GM11168 (cell line): ENCODE results near the gene NSUN5.
"Not testable (repeated sequence)": the region's sequence is repeated elsewhere in the genome, so short reads cannot be mapped to it uniquely, and the experiment has no call there.

ENCODE experiments used
- in situ Hi-C: fragments of 300-500 bp; cut with MboI; formaldehyde crosslinking; loops from one replicate; pipeline ENCODE4 v1.12.0; 2022; ENCODE audit warnings: low sequenced_read_pairs; ENCODE audit not compliant: unreplicated experiment

The NSUN5 gene

DNA sequence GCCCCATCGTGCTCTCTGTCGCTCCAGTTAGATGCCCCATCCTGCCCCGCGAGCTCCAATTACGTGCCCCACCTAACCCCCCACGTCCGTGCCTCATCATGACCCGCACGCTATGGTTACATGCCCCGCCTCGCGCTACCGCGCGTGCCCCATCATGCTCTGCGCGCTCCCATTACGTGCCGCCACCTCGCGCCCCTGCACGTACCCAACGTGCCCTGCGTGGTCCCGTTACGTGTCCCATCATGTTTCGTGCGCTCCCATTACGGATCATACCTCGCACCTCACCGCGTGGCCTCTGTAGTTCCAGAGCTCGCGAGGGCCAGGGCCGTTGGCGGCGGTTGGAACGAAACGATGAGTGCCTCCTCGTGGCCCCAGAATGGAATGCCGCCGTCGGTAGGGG lies 19.3 kb upstream of the NSUN5 start, which contains the start of the genes FKBP6 and TRIM50:
Gene FKBP6 (plus strand): TSS at position 240 of the 400 bp plus-strand sequence. CDS start 268 bp downstream, outside the sequence.
Gene TRIM50 (minus strand): TSS at position 161 of the 400 bp plus-strand sequence. CDS start 3,295 bp downstream, outside the sequence.
- in situ Hi-C loops: not testable (repeated sequence)

GRCh38 chr7:73327449-73327848 lies 18.8 kb upstream of the NSUN5 start:
- in situ Hi-C loops: not testable (repeated sequence)

GRCh38 chr7:73325424-73325823 lies 16.8 kb upstream of the NSUN5 start:
- in situ Hi-C loops: not testable (repeated sequence)

GRCh38 chr7:73324081-73324845 lies 15.6 kb upstream of the NSUN5 start:
- in situ Hi-C loops: not testable (repeated sequence)

DNA sequence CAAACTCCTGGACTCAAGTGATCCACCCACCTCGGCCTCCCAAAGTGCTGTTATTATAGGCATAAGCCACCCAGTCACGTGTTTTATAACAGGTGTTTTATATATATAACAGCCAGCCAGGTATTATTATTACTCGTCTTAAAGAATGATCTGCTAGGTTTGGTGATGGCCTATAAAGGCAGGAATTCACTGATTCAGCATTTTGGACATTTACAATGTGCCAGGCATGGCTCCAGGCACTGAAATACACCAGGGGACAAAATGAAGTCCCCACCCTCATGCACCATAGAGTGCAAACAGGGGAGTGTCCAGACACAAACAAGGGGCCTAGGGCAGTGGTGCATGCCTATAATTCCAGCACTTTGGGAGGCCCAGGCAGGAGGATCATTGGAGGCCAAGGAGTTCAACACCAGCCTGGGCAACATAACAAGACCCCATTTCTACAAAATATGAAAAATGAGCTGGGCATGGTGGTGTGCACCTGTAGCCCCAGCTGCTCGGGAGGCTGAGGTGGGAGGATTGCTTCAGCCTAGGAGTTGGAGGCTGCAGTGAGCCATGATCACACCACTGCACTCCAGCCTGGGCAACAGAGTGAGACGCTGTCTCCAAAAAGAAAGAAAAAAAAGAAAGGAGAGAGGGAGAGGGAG lies 14.9 kb upstream of the NSUN5 start:
- in situ Hi-C loops: not testable (repeated sequence)

- in situ Hi-C loops: not testable (repeated sequence)
Measured at GRCh38 chr7:73320009-73320408, 11.4 kb upstream of the NSUN5 start.

- in situ Hi-C loops: loop anchor here (5.0 kb wide), 1 partner anchor 118 kb away; no protein-coding TSS in a partner anchor
Measured at GRCh38 chr7:73319541-73319940, 10.9 kb upstream of the NSUN5 start.

GRCh38 chr7:73318656-73319204 lies 10.1 kb upstream of the NSUN5 start:
- in situ Hi-C loops: loop anchor here (5.0 kb wide), 1 partner anchor 119 kb away; no protein-coding TSS in a partner anchor

DNA sequence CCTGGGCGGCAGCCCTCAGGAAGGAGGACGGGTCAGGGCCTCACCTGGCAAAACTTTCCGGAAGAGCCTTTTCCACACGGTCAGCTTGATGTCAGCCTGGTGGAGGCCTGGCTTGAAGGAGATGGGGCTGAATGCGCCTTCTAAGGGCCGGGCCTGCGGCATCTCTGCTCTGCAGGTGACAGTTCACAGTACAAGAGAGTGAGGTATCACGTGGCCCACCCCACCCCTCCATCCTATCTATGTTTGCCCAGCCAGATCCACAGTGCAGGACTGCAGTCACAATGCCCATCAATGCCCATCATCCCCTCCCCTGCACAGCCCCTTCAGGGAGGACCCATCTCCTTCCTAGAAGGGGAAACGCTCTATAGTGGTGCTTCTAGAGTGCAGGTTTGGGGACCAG lies 7.9 kb upstream of the NSUN5 start:
- in situ Hi-C loops: loop anchor here (5.0 kb wide), 1 partner anchor 121 kb away; no protein-coding TSS in a partner anchor

DNA sequence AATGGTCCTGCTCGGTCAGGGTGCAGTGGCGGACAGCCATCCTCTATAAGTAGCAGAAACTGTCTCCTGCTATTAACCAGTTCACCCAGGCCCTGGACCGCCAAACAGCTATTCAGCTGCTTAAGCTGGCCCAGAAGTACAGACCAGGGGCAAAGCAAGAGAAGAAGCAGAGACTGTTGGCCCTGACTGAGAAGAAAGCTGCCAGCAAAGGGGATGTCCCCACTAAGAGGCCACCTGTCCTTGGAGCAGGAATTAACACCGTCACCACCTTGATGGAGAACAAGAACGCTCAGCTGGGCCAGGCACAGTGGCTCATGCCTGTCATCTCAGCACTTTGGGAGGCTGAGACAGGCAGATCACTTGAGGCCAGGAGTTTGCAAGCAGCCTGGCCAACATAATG lies 5.6 kb upstream of the NSUN5 start:
- in situ Hi-C loops: no loop called here

- in situ Hi-C loops: no loop called here
Measured at GRCh38 chr7:73313521-73313906, 4.9 kb upstream of the NSUN5 start.

DNA sequence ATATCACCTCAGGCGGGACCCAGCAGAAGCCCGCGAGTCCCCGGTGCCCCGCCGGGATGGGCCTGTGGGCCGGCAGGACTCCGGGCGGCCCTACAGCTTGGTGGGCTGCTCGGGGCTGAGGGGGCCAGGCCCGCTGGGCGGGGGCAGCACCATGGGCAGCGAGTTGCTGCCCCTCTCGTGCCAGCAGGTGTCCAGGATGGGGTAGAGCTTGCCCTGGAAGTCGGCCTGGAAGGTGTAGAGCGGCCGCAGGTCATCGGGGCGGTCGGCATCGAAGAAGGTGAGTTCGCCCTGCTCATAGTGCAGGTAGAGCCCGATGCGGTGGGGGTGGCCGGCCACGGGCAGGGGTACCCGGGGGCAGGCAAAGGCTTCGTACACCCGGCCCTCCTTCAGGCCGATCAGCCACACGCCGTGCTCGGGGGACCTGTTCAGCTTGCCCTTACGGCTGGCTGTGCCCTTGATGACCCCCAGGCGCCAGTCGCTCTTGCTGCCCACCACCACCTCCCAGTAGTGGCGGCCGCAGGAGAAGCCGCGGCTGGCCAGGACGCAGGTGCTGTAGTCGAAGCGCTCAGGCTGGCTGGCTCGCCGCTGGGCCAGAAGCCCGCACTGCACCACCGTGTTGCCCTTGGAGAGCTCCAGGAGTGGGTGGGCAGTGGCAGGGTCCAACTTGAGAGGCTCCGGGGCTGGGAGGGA lies 4.3 kb upstream of the NSUN5 start:
- in situ Hi-C loops: no loop called here

DNA sequence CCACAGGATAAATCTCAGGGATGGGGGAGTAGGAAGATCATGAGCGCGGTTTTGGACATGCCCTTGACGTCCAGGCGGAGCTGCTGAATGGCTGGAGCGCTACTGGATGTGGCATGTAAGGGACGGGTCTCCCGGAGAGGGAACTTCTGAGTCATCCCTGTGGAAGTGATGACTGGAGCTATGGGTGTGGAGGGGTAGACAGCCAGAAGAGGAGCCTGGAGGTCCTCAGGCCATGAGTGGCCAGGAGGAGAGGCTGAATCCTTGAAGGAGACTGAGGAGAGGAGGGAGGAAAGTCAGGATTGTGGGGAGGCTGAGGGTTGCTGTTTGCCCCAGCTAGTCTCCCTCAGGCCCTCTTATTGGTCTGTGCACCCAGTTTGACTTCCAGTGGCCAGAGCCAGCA lies 2.8 kb upstream of the NSUN5 start:
- in situ Hi-C loops: not testable (repeated sequence)

DNA sequence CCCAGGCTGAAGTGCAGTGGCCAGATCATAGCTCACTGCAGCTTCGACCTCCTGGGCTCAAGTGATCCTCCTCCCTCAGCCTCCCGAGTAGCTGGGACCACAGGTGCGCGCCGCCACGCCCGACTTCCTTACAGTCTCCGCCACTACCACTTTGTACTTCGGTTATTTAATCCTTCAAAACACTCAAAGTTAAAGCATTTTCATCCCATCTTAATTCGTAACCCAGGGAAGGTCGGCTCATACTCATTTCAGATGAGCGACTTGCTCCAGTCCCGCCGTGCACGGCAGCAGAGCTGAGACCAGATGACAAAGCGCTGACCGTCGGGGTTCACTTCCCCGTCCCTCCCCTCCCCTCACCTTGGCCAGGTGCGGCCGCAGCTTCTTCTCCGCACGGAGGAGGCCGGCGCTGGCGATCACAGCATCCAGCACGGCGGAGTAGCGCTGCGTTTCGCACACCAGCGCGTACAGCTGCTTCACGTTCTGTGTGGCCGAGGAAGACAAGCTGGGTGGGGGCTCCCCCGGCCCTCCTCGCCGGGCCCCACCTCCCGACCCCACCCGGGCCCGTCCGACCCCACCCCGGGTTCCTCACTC lies 457 bp downstream of the NSUN5 start:
- in situ Hi-C loops: no loop called here

- in situ Hi-C loops: no loop called here
Measured at GRCh38 chr7:73307436-73307835, 1.2 kb downstream of the NSUN5 start.

GRCh38 chr7:73304612-73305387 lies 3.8 kb downstream of the NSUN5 start:
- in situ Hi-C loops: not testable (repeated sequence)

DNA sequence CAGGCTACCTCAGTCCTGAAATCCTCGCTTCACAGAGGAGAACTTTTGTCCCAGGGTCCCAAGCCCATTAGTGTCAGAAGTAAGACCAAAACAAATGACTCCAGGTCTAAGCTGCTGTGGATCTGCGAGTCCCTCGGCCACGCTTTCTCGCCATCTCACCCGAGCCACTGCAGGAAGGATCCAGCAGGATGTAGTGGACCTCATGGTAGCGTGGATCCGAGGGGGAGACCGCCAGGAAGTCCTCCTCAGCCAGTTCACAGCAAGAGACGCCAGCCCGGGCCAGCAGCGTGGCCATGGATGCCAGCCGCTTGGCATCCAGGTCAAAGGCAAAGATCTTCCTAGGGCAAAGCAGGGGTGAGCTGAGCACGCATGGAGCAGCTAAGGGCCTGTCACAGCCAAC lies 4.6 kb downstream of the NSUN5 start:
- in situ Hi-C loops: no loop called here

DNA sequence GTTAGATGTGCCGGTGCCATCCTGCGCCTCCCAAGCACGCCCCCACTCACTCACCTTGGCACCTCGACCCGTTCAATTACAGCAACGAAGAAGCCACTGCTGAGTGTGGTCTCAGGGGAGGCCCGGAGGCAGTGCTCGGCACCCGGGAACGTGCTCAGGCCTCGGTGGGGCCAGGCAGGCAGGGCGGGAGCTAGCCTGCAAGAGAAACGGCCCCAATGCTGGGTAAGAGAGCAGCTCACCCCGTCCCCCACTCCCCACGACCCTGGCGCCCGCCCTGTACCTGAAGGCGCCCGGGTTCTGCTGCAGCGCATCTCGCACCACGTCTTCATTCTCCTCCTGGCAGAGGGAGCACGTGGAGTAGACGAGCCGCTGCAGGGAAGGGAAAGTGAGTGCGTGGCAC lies 5.1 kb downstream of the NSUN5 start:
- in situ Hi-C loops: no loop called here

DNA sequence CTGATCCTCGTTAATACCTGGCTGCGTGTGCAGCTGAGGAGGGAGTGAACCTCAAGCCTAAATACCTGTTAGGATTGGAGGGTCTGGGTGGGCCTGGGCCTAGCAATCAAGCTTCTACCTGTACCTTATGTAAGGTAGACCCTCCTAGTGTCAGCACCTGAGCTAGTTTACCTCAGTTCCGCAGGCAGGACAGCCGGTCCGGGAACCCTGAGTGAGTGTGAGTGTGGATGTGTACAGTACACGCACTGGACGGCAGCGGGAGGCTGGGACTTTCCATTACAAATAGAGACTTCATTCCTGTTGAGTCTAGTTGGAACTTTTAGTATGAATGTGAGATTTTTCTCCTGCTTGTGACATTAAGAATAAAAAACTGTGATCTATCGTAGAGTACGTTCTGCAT lies 5.8 kb downstream of the NSUN5 start:
- in situ Hi-C loops: not testable (repeated sequence)
